Transverse colon (tissue), 4 donors: Measurements from ENCODE around the gene TNPO1. TPM values are rescaled to one million over a fixed set of nuclear protein-coding genes. Genes with fewer than 3 reads are reported as not detected.
"Not testable (repeated sequence)": the region's sequence is repeated elsewhere in the genome, so short reads cannot be mapped to it uniquely, and the experiment has no call there.

Experiments used
- DNase-seq: peaks from one replicate; pipeline ENCODE4 v3.0.0-alpha.2; 2019
- H3K27ac ChIP-seq, 4 donors: fragments of 200-600 bp; sonication (generic); 2 replicates each; pipeline ENCODE4 v1.5.1; 2016 to 2018; ENCODE audit warnings: inconsistent platforms in 4 of 4
- H3K27me3 ChIP-seq: fragments of 200-600 bp; sonication (generic); 2 replicates; pipeline ENCODE4 v1.5.1; 2017; ENCODE audit warnings: inconsistent platforms
- H3K36me3 ChIP-seq, 4 donors: fragments of 200-600 bp; sonication (generic); 2 replicates each; pipeline ENCODE4 v1.5.1; 2017 to 2019; ENCODE audit warnings: inconsistent platforms in 4 of 4
- H3K4me1 ChIP-seq, 4 donors: fragments of 200-600 bp; sonication (generic); 2 replicates each; pipeline ENCODE4 v1.5.1; 2017 to 2020; ENCODE audit warnings: inconsistent platforms in 4 of 4
- H3K4me3 ChIP-seq, 4 donors: fragments of 200-600 bp; sonication (generic); 1 replicate in 1 of 4; 2 replicates in 3 of 4; pipeline versions ENCODE4 v1.5.1 to v1.6.1; 2017 to 2019; ENCODE audit warnings: inconsistent platforms in 4 of 4
- H3K9me3 ChIP-seq, 2 donors: fragments of 200-600 bp; sonication (generic); 2 replicates each; pipeline ENCODE4 v1.5.1; 2017 to 2019; ENCODE audit warnings: inconsistent platforms in 2 of 2
- EP300 ChIP-seq: sonication (generic); formaldehyde crosslinking; IDR thresholded peaks from one replicate; pipeline ENCODE4 v1.6.1; 2017; ENCODE audit warnings: antibody characterized with exemption, low read depth
- POLR2A ChIP-seq: fragments of 450-650 bp; IDR thresholded peaks from one replicate; pipeline ENCODE4 v1.6.1; 2016; ENCODE audit warnings: antibody characterized with exemption, mild to moderate bottlenecking, moderate library complexity
- POLR2AphosphoS5 ChIP-seq, 3 donors: sonication (generic); formaldehyde crosslinking; IDR thresholded peaks; one replicate each; pipeline ENCODE4 v1.6.1; 2016; ENCODE audit warnings: antibody characterized with exemption in 3 of 3
- WGBS, 2 donors: methylation state at CpG; one replicate each; pipeline ENCODE4 v1.1.5; 2018; ENCODE audit warnings: low coverage in 1 of 2; 5-methylcytosine and 5-hydroxymethylcytosine counted together
- in situ Hi-C, 4 donors: fragments of 200-750 bp; cut with MboI; loops; one replicate each; pipeline versions ENCODE4 v1.15.0 to v1.15.1; 2017; ENCODE audit warnings: low sequenced_read_pairs in 3 of 4, low pct_ligation_motif_present in 1 of 4, low pct_unique_long_range_greater_than_20kb in 1 of 4
- intact Hi-C: fragments of 100-400 bp; cut with DNase I; formaldehyde crosslinking; loops from one replicate; pipeline ENCODE4 v1.15.1; 2023; ENCODE audit warnings: low total_unique reads
- total RNA-seq, 4 donors: library from RNA; depleted of rRNA; stranded (reverse); fragments of >200 nt; gene quantifications; one replicate each; pipeline ENCODE4 v1.1.0, GENCODE V29; 2016
- TF ChIP-seq, protein P1 (sequence below), 5 experiments: fragments of 200-600 bp in 3 of 5; fragments of 450-650 bp in 2 of 5; sonication (generic) in 3 of 5; IDR thresholded peaks; 1 replicate in 2 of 5; 2 replicates in 3 of 5; pipeline ENCODE4 v1.5.1; 2016 to 2017; ENCODE audit warnings: antibody characterized with exemption in 5 of 5, inconsistent platforms in 3 of 5, mild to moderate bottlenecking in 2 of 5, moderate library complexity in 1 of 5

Gene TNPO1
- total RNA-seq, 4 donors from 2014 or later: 30.3 to 391 (median 102) TPM

GRCh38 chr5:72786676-72787075 lies 29.8 kb upstream of the TNPO1 start:
- intact Hi-C loops (no loop called here), in situ Hi-C loops (no loop called here)
- Histone ChIP-seq H3K36me3 (no peaks in the 10 kb centered on the region), H3K27me3 (no peaks in the 10 kb centered on the region), H3K27ac (no peak overlapping the region), H3K4me1 (peaks cover 0 to 21% (median 3%) of the 10 kb centered on the region in 4 donors), H3K4me3 (no peak overlapping the region), H3K9me3 (no peaks in the 10 kb centered on the region)
- no peak for DNase-seq
- no peak for TF ChIP-seq POLR2A
- no peak for TF ChIP-seq EP300
- TF ChIP-seq, protein P1, sequence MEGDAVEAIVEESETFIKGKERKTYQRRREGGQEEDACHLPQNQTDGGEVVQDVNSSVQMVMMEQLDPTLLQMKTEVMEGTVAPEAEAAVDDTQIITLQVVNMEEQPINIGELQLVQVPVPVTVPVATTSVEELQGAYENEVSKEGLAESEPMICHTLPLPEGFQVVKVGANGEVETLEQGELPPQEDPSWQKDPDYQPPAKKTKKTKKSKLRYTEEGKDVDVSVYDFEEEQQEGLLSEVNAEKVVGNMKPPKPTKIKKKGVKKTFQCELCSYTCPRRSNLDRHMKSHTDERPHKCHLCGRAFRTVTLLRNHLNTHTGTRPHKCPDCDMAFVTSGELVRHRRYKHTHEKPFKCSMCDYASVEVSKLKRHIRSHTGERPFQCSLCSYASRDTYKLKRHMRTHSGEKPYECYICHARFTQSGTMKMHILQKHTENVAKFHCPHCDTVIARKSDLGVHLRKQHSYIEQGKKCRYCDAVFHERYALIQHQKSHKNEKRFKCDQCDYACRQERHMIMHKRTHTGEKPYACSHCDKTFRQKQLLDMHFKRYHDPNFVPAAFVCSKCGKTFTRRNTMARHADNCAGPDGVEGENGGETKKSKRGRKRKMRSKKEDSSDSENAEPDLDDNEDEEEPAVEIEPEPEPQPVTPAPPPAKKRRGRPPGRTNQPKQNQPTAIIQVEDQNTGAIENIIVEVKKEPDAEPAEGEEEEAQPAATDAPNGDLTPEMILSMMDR (IDR thresholded peaks at IDR 0.05): no peak
- TF ChIP-seq POLR2AphosphoS5 (IDR thresholded peaks at IDR 0.05): no peak
- 79 to 85% methylated on average over 4 of the region's 4 CpGs for WGBS, 2 donors

DNA sequence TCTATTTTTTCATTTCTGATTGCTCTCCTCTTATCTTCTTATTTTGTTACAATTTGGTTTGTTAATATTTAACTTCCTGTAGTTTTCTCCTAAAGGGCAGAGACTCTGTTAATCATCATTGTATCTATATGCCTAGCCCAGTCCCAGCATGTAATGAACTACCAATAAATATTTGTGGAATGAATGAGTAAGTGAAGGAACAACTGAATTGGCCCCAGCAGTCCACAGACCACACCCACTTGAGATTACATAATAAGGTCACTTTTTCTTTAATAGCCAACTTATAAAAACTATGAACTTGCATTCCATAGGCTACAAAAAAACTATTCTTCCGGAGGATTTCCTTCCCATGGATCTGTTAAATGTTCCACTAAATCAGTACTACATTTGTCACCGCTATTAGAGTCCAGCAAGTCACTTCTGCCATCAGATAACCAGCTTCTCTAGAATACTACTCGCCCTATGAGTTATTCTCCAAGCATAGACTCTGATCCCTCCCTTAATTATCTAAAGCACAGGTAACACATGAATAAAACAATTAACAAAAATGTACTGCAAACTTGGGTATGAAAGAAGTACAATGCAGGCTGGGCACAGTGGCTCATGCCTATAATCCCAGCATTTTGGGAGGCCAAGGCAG lies 27.5 kb upstream of the TNPO1 start:
- Histone ChIP-seq H3K4me3 (no peak overlapping the region), H3K9me3 (no peaks in the 10 kb centered on the region), H3K4me1 (peaks cover 0 to 10% (median 0%) of the 10 kb centered on the region in 4 donors), H3K27ac (no peak overlapping the region), H3K36me3 (no peaks in the 10 kb centered on the region), H3K27me3 (no peaks in the 10 kb centered on the region)
- intact Hi-C loops: no loop called here
- no peak for DNase-seq
- in situ Hi-C loops: no loop called here
- TF ChIP-seq POLR2AphosphoS5 (IDR thresholded peaks at IDR 0.05) (no peak), POLR2A (no peak), EP300 (no peak)
- TF ChIP-seq, protein P1 (IDR thresholded peaks at IDR 0.05): no peak
- 66 to 67% methylated on average over 3 of the region's 3 CpGs for WGBS, 2 donors

DNA sequence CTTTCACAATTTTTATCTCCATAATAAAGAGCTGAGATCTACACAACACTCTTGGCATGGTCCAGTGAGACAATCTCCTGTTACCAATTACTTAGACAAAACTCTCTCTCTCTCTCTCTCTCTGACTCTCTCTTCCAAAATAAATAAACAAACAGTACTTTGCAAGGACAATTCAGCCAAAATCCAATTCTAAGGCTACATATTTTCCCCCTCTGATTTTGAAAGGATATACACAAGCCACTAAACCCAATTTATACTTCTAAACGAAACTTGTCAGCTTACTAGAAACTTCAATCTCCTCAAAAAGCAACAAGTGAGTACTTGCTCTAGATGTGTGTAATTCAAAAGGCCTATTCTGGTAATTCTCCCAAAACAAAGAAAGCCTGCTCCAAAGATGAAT lies 26.3 kb upstream of the TNPO1 start:
- no peaks in the 10 kb centered on the region for H3K9me3 ChIP-seq
- in situ Hi-C loops: no loop called here
- H3K27ac ChIP-seq: no peak overlapping the region
- no peaks in the 10 kb centered on the region for H3K36me3 ChIP-seq
- TF ChIP-seq POLR2AphosphoS5 (IDR thresholded peaks at IDR 0.05): no peak
- TF ChIP-seq EP300: no peak
- TF ChIP-seq POLR2A: no peak
- TF ChIP-seq, protein P1 (IDR thresholded peaks at IDR 0.05): no peak
- WGBS, 2 donors: 57 to 86% methylated on average over 1 of the region's 1 CpG
- DNase-seq: no peak
- peaks cover 0 to 7% (median 0%) of the 10 kb centered on the region in 4 donors for H3K4me1 ChIP-seq
- intact Hi-C loops: no loop called here
- no peaks in the 10 kb centered on the region for H3K27me3 ChIP-seq
- H3K4me3 ChIP-seq: no peak overlapping the region

- H3K4me1 ChIP-seq, H3K27me3 ChIP-seq, intact Hi-C loops, H3K36me3 ChIP-seq, H3K27ac ChIP-seq, H3K9me3 ChIP-seq, in situ Hi-C loops, H3K4me3 ChIP-seq, DNase-seq: not testable (repeated sequence)
- 77 to 86% methylated on average over 4 to 5 of the region's 5 CpGs for WGBS, 2 donors
These were observed 23.8 kb upstream of the TNPO1 start for GRCh38 chr5:72792662-72793061.

DNA sequence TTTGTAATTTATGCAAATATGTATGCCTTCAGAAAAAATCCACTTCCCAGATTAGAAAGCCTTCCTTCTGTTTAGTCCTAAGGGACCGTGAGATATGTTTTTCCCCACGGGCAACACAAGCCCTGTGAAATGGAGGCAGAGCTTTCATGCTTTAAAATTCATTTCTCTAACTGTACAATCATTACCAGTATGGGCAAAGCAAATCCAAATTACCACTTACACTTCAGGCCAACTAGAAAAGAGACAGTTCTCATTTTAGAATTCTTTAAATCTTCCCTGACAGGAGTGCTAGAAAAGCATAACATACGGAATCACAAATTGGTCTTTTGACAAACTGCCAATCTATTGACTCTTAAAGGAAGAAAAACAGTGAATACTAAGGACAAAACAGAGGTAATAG lies 20.5 kb upstream of the TNPO1 start:
- no peak for DNase-seq
- intact Hi-C loops (no loop called here), in situ Hi-C loops (no loop called here)
- WGBS, 2 donors: 83 to 100% methylated on average over 1 to 3 of the region's 3 CpGs
- Histone ChIP-seq H3K9me3 (no peaks in the 10 kb centered on the region), H3K27ac (no peak overlapping the region), H3K4me3 (no peak overlapping the region), H3K27me3 (no peaks in the 10 kb centered on the region), H3K4me1 (no peaks in the 10 kb centered on the region), H3K36me3 (no peaks in the 10 kb centered on the region)
- TF ChIP-seq EP300: no peak
- TF ChIP-seq POLR2AphosphoS5 (IDR thresholded peaks at IDR 0.05): no peak
- TF ChIP-seq POLR2A: no peak
